ENCODE results near the gene FGD4. TPM values are rescaled to one million over a fixed set of nuclear protein-coding genes. Genes with fewer than 3 reads are reported as not detected.

Gene FGD4
- total RNA-seq, 1 donor from 2014 or later = 11.0 TPM

GRCh38 chr12:32659908-32660440 is 260.6 kb downstream of the FGD4 start:
- no peak for TF ChIP-seq CTCF (IDR thresholded peaks at IDR 0.05; ENCODE audit: insufficient read depth, low read length, poor library complexity, severe bottlenecking)
- no peak overlapping the region for H3K4me3 ChIP-seq (ENCODE audit: low read depth, low read length)
- DNase-seq (ENCODE audit: low read depth) = no peak
- no peaks in the 10 kb centered on the region for H3K36me3 ChIP-seq (ENCODE audit: control insufficient read depth, insufficient read depth, low read length)
- H3K27me3 ChIP-seq (ENCODE audit: control insufficient read depth, insufficient read depth, low read length) = no peaks in the 10 kb centered on the region

- no peaks in the 10 kb centered on the region for H3K36me3 ChIP-seq (ENCODE audit: control insufficient read depth, insufficient read depth, low read length)
- no peak for TF ChIP-seq CTCF (IDR thresholded peaks at IDR 0.05; ENCODE audit: insufficient read depth, low read length, poor library complexity, severe bottlenecking)
- no peaks in the 10 kb centered on the region for H3K27me3 ChIP-seq (ENCODE audit: control insufficient read depth, insufficient read depth, low read length)
- DNase-seq (ENCODE audit: low read depth) = no peak
- no peak overlapping the region for H3K4me3 ChIP-seq (ENCODE audit: low read depth, low read length)
Observed at GRCh38 chr12:32661706-32662105, 262.3 kb downstream of the FGD4 start.

GRCh38 chr12:32662665-32663064 is 263.3 kb downstream of the FGD4 start:
- Histone ChIP-seq H3K27me3 (ENCODE audit: control insufficient read depth, insufficient read depth, low read length) (no peaks in the 10 kb centered on the region), H3K4me3 (ENCODE audit: low read depth, low read length) (no peak overlapping the region), H3K36me3 (ENCODE audit: control insufficient read depth, insufficient read depth, low read length) (no peaks in the 10 kb centered on the region)
- TF ChIP-seq CTCF (IDR thresholded peaks at IDR 0.05; ENCODE audit: insufficient read depth, low read length, poor library complexity, severe bottlenecking) = no peak
- DNase-seq (ENCODE audit: low read depth) = no peak

GRCh38 chr12:32666018-32666417 is 266.7 kb downstream of the FGD4 start:
- no peak for DNase-seq (ENCODE audit: low read depth)
- TF ChIP-seq CTCF (IDR thresholded peaks at IDR 0.05; ENCODE audit: insufficient read depth, low read length, poor library complexity, severe bottlenecking) = no peak
- Histone ChIP-seq H3K4me3 (ENCODE audit: low read depth, low read length) (peak overlapping the region; percentile 12), H3K27me3 (ENCODE audit: control insufficient read depth, insufficient read depth, low read length) (no peaks in the 10 kb centered on the region), H3K36me3 (ENCODE audit: control insufficient read depth, insufficient read depth, low read length) (no peaks in the 10 kb centered on the region)

- Histone ChIP-seq H3K4me3 (ENCODE audit: low read depth, low read length) (no peak overlapping the region), H3K27me3 (ENCODE audit: control insufficient read depth, insufficient read depth, low read length) (no peaks in the 10 kb centered on the region), H3K36me3 (ENCODE audit: control insufficient read depth, insufficient read depth, low read length) (no peaks in the 10 kb centered on the region)
- no peak for TF ChIP-seq CTCF (IDR thresholded peaks at IDR 0.05; ENCODE audit: insufficient read depth, low read length, poor library complexity, severe bottlenecking)
- no peak for DNase-seq (ENCODE audit: low read depth)
Observed at GRCh38 chr12:32669584-32669983, 270.2 kb downstream of the FGD4 start.

Measured in kidney epithelial cell (primary cell).